K562 (cell line): ENCODE data around the gene NPB. TPM values are rescaled to one million over a fixed set of nuclear protein-coding genes. Genes with fewer than 3 reads are reported as not detected.

ENCODE experiments used
- DMBX1 ChIP-seq: fragments of 250-450 bp; sonication (Bioruptor Pico); IDR thresholded peaks from 2 replicates; pipeline ENCODE4 v1.8.0; 2022; ENCODE audit warnings: inconsistent platforms, mild to moderate bottlenecking, moderate library complexity, borderline replicate concordance
- FOSL1 ChIP-seq: fragments of 200-800 bp; sonication (Bioruptor generic); conservative IDR thresholded peaks from 2 replicates; pipeline ENCODE4 v1.6.1; 2016; ENCODE audit warnings: missing genetic modification characterization, missing compliant biosample characterization
- NUFIP1 ChIP-seq: fragments of 450-650 bp; IDR thresholded peaks from 2 replicates; pipeline ENCODE4 v1.6.1; 2018; ENCODE audit not compliant: partially characterized antibody
- POLR2A ChIP-seq: fragments of 450-650 bp; conservative IDR thresholded peaks from 2 replicates; pipeline ENCODE4 v1.6.1; 2016
- POLR2B ChIP-seq: fragments of 450-650 bp; IDR thresholded peaks from 2 replicates; pipeline ENCODE4 v1.6.1; 2018; ENCODE audit warnings: low read depth; ENCODE audit not compliant: partially characterized antibody
- PRDM10 ChIP-seq: fragments of 450-650 bp; IDR thresholded peaks from 2 replicates; pipeline ENCODE4 v1.6.1; 2018; ENCODE audit not compliant: partially characterized antibody
- SP2 ChIP-seq: IDR thresholded peaks from 2 replicates; pipeline ENCODE4 v1.6.1; 2011; ENCODE audit warnings: mild to moderate bottlenecking, low read depth, low read length, moderate library complexity; ENCODE audit not compliant: poor library complexity, severe bottlenecking; ENCODE audit errors: extremely low read depth
- TCF7L2 ChIP-seq: fragments of 150-350 bp; IDR thresholded peaks from 2 replicates; pipeline ENCODE4 v1.6.1; 2016; ENCODE audit warnings: low read depth, mild to moderate bottlenecking, low read length, moderate library complexity
- THAP12 ChIP-seq: fragments of 250-450 bp; sonication (Bioruptor Pico); IDR thresholded peaks from 2 replicates; pipeline ENCODE4 v1.9.0; 2021; ENCODE audit warnings: mild to moderate bottlenecking, inconsistent platforms
- ZFX ChIP-seq: sonication (generic); formaldehyde crosslinking; IDR thresholded peaks from 2 replicates; pipeline ENCODE4 v1.8.0; 2022; ENCODE audit warnings: mild to moderate bottlenecking, missing genetic modification reagents, moderate library complexity
- ZNF384 ChIP-seq: IDR thresholded peaks from 2 replicates; pipeline ENCODE4 v1.6.1; 2012; ENCODE audit warnings: low read depth, low read length, improper control_type of control experiment
- ZNF830 ChIP-seq: fragments of 250-450 bp; sonication (Bioruptor Pico); IDR thresholded peaks from 2 replicates; pipeline ENCODE4 v1.5.0; 2021; ENCODE audit warnings: mild to moderate bottlenecking
- polyA plus RNA-seq, 8 experiments: library from polyadenylated mRNA; depleted of rRNA in 4 of 8; stranded (reverse) in 5 of 8; unstranded in 3 of 8; fragments of >200 nt; fragmentation: Nextera tagmentation in 2 of 8; fragmentation: Illumina TruSeq in 1 of 8; extraction: Ambion mirVana in 2 of 8; extraction: Trizol in 1 of 8; gene quantifications; 2 replicates each; pipeline versions ENCODE4 v1.2.1 to v1.2.3, GENCODE V29; 2011 to 2014; ENCODE audit warnings: inconsistent platforms in 1 of 8, missing spikeins in 1 of 8
- total RNA-seq, 7 experiments: library from RNA; depleted of rRNA in 6 of 7; stranded (reverse); fragments of >200 nt in 6 of 7; fragmentation: Illumina TruSeq in 2 of 7; extraction: Trizol in 2 of 7; gene quantifications; 2 replicates each; pipeline versions ENCODE4 v1.2.1 to v1.2.3, GENCODE V29; 2011 to 2021; ENCODE audit warnings: low replicate concordance in 1 of 7
- TF ChIP-seq, protein P1 (sequence below): fragments of 450-650 bp; IDR thresholded peaks from 2 replicates; pipeline ENCODE4 v1.6.1; 2017; ENCODE audit warnings: antibody characterized with exemption, mild to moderate bottlenecking
- TF ChIP-seq, protein P2 (sequence below): sonication (generic); formaldehyde crosslinking; IDR thresholded peaks from 2 replicates; pipeline ENCODE4 v1.4.0; 2020; ENCODE audit warnings: mild to moderate bottlenecking, missing genetic modification reagents

The NPB gene
- total and polyA plus RNA-seq, 9 of the 15 experiments (the other 6 are each of a cell fraction or from before 2014, with no cell fraction given), result 0.03 to 0.61 (median 0.14) TPM; not detected in 2

DNA sequence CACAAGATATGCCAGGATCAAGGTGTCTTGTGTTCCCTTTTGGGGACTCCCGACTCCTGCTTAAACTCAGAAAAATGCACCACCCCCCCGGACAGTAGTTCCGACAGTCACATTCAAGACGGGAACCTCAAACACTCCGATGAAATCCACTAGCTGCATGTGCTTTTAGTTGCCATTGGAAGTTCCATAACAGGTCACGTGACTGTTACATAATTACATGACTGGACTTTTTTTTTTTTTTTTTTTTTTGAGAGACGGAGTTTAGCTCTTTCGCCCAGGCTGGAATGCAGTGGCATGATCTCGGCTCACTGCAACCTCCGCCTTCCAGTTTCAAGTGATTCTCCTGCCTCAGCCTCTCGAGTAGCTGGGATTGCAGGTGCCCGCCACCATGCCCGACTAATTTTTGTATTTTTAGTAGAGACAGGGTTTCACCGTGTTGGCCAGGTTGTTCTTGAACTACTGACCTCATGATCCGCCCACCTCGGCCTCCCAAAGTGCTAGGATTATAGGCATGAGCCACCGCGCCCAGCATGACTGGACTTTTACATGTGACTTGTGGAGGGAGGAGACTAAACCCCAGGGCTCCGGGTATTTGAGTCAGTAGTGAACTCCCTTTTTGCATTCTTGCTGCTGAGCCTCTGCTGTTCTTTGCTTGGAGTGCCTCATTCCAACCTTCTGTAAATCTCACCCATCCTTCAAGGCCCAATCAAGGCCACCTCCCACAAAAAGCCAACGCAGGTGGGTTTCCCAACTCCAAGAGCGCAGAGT, 14.4 kb downstream of the NPB start (continued):
- 0 out of 2 replicates have a peak, but pooled peaks have one; percentile 12 for TF ChIP-seq THAP12 (CRISPR knock-in tag)
- TF ChIP-seq ZNF384, result peak; percentile 66; the same call in 1 of the 2 replicates
- TF ChIP-seq, protein P1, sequence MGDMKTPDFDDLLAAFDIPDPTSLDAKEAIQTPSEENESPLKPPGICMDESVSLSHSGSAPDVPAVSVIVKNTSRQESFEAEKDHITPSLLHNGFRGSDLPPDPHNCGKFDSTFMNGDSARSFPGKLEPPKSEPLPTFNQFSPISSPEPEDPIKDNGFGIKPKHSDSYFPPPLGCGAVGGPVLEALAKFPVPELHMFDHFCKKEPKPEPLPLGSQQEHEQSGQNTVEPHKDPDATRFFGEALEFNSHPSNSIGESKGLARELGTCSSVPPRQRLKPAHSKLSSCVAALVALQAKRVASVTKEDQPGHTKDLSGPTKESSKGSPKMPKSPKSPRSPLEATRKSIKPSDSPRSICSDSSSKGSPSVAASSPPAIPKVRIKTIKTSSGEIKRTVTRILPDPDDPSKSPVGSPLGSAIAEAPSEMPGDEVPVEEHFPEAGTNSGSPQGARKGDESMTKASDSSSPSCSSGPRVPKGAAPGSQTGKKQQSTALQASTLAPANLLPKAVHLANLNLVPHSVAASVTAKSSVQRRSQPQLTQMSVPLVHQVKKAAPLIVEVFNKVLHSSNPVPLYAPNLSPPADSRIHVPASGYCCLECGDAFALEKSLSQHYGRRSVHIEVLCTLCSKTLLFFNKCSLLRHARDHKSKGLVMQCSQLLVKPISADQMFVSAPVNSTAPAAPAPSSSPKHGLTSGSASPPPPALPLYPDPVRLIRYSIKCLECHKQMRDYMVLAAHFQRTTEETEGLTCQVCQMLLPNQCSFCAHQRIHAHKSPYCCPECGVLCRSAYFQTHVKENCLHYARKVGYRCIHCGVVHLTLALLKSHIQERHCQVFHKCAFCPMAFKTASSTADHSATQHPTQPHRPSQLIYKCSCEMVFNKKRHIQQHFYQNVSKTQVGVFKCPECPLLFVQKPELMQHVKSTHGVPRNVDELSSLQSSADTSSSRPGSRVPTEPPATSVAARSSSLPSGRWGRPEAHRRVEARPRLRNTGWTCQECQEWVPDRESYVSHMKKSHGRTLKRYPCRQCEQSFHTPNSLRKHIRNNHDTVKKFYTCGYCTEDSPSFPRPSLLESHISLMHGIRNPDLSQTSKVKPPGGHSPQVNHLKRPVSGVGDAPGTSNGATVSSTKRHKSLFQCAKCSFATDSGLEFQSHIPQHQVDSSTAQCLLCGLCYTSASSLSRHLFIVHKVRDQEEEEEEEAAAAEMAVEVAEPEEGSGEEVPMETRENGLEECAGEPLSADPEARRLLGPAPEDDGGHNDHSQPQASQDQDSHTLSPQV, result peak; percentile 59
- TF ChIP-seq SP2, result no peak
- TF ChIP-seq FOSL1 (tag), result peak; percentile 68
- TF ChIP-seq PRDM10, result peak; percentile 34
- TF ChIP-seq POLR2A, result peak; percentile 74
- 0 out of 2 replicates have a peak, but pooled peaks have one; percentile 34 for TF ChIP-seq DMBX1 (CRISPR knock-in tag)
- TF ChIP-seq, protein P2, sequence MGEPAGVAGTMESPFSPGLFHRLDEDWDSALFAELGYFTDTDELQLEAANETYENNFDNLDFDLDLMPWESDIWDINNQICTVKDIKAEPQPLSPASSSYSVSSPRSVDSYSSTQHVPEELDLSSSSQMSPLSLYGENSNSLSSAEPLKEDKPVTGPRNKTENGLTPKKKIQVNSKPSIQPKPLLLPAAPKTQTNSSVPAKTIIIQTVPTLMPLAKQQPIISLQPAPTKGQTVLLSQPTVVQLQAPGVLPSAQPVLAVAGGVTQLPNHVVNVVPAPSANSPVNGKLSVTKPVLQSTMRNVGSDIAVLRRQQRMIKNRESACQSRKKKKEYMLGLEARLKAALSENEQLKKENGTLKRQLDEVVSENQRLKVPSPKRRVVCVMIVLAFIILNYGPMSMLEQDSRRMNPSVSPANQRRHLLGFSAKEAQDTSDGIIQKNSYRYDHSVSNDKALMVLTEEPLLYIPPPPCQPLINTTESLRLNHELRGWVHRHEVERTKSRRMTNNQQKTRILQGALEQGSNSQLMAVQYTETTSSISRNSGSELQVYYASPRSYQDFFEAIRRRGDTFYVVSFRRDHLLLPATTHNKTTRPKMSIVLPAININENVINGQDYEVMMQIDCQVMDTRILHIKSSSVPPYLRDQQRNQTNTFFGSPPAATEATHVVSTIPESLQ (CRISPR knock-in tag), result no peak
- TF ChIP-seq ZFX (CRISPR knock-in tag), result 0 out of 2 replicates have a peak, but pooled peaks have one; percentile 26
- TF ChIP-seq NUFIP1, result no peak
- TF ChIP-seq ZNF830, result no peak
- TF ChIP-seq TCF7L2, result no peak
- TF ChIP-seq POLR2B, result peak; percentile 33
